CD14-positive monocyte (primary cell): ENCODE results near the gene SLC44A2. TPM values are rescaled to one million over a fixed set of nuclear protein-coding genes. Genes with fewer than 3 reads are reported as not detected.

Experiments
- DNase-seq, 3 donors: peaks; one replicate each; pipeline ENCODE4 v3.0.0-alpha.2; 2011 to 2022
- H2AFZ ChIP-seq: 2 replicates; pipeline ENCODE4 v1.6.0; 2012; ENCODE audit warnings: mild to moderate bottlenecking, low read depth, low read length, inconsistent platforms; ENCODE audit not compliant: insufficient read depth, poor library complexity, severe bottlenecking
- H3K27ac ChIP-seq, 2 donors: 1 replicate in 1 of 2; 2 replicates in 1 of 2; pipeline ENCODE4 v1.5.1; 2012 to 2013; ENCODE audit warnings: low read length in 2 of 2, control low read depth in 1 of 2, inconsistent platforms in 1 of 2, low read depth in 1 of 2, mild to moderate bottlenecking in 1 of 2
- H3K27me3 ChIP-seq, 2 donors: one replicate each; pipeline versions ENCODE4 v1.6.0 to v1.6.1; 2011 to 2013; ENCODE audit warnings: low read length in 2 of 2; ENCODE audit not compliant: control insufficient read depth in 2 of 2, insufficient read depth in 2 of 2
- H3K36me3 ChIP-seq, 2 donors: replicated peaks in 1 of 2; 1 replicate in 1 of 2; 2 replicates in 1 of 2; pipeline versions ENCODE4 v1.5.1 to v1.6.1; 2012 to 2013; ENCODE audit warnings: low read length in 2 of 2, control low read depth in 1 of 2, inconsistent platforms in 1 of 2, mild to moderate bottlenecking in 1 of 2; ENCODE audit not compliant: insufficient read depth in 2 of 2, control insufficient read depth in 1 of 2
- H3K4me1 ChIP-seq, 2 donors: 1 replicate in 1 of 2; 2 replicates in 1 of 2; pipeline versions ENCODE4 v1.5.1 to v1.6.1; 2012 to 2013; ENCODE audit warnings: low read length in 2 of 2, control low read depth in 1 of 2, inconsistent platforms in 1 of 2, mild to moderate bottlenecking in 1 of 2, moderate library complexity in 1 of 2; ENCODE audit not compliant: insufficient read depth in 2 of 2, control insufficient read depth in 1 of 2
- H3K4me2 ChIP-seq: replicated peaks from 2 replicates; pipeline ENCODE3; 2012; ENCODE audit warnings: low read length, moderate library complexity, mild to moderate bottlenecking; ENCODE audit not compliant: poor library complexity, severe bottlenecking; ENCODE audit errors: extremely low read depth
- H3K4me3 ChIP-seq, 3 experiments: fragments of 200-600 bp in 1 of 3; sonication (generic) in 1 of 3; replicated peaks in 1 of 3; 1 replicate in 2 of 3; 2 replicates in 1 of 3; pipeline ENCODE4 v1.5.1; 2011 to 2013; ENCODE audit warnings: low read length in 3 of 3, mild to moderate bottlenecking in 3 of 3, control low read depth in 2 of 3, low read depth in 2 of 3, inconsistent platforms in 1 of 3, moderate library complexity in 1 of 3
- H3K79me2 ChIP-seq: 2 replicates; pipeline ENCODE4 v1.6.0; 2012; ENCODE audit warnings: mild to moderate bottlenecking, control low read depth, inconsistent platforms, low read length, moderate library complexity; ENCODE audit not compliant: insufficient read depth
- H3K9ac ChIP-seq: 2 replicates; pipeline ENCODE4 v1.6.0; 2017; ENCODE audit warnings: low read length, mild to moderate bottlenecking; ENCODE audit not compliant: insufficient read depth, poor library complexity, severe bottlenecking
- H3K9me3 ChIP-seq, 2 donors: replicated peaks in 1 of 2; 1 replicate in 1 of 2; 2 replicates in 1 of 2; pipeline versions ENCODE4 v1.5.1 to v1.6.1; 2012 to 2013; ENCODE audit warnings: low read length in 2 of 2, control low read depth in 1 of 2; ENCODE audit not compliant: control insufficient read depth in 1 of 2, insufficient read depth in 1 of 2
- H4K20me1 ChIP-seq: 2 replicates; pipeline ENCODE4 v1.6.0; 2012; ENCODE audit warnings: mild to moderate bottlenecking, low read length, control low read depth, moderate library complexity; ENCODE audit not compliant: insufficient read depth
- H3K27ac Mint-ChIP-seq, 7 donors: one replicate each; pipeline ENCODE4 v1.8.0; 2020; ENCODE audit warnings: mild to moderate bottlenecking in 7 of 7, mixed read lengths in 7 of 7, moderate library complexity in 6 of 7, inconsistent platforms in 2 of 7
- H3K27me3 Mint-ChIP-seq, 3 donors: one replicate each; pipeline ENCODE4 v1.8.0; 2021 to 2022; ENCODE audit warnings: low read depth in 3 of 3, mild to moderate bottlenecking in 3 of 3, mixed read lengths in 3 of 3, moderate library complexity in 3 of 3, inconsistent platforms in 1 of 3
- H3K36me3 Mint-ChIP-seq, 2 donors: one replicate each; pipeline ENCODE4 v1.8.0; 2020; ENCODE audit warnings: mixed read lengths in 2 of 2, inconsistent platforms in 1 of 2, mild to moderate bottlenecking in 1 of 2
- H3K4me1 Mint-ChIP-seq: one replicate; pipeline ENCODE4 v1.8.0; 2020; ENCODE audit warnings: mild to moderate bottlenecking, mixed read lengths
- H3K4me3 Mint-ChIP-seq, 2 donors: one replicate each; pipeline ENCODE4 v1.8.0; 2020; ENCODE audit warnings: mild to moderate bottlenecking in 2 of 2, mixed read lengths in 2 of 2, moderate library complexity in 1 of 2
- H3K9me3 Mint-ChIP-seq, 7 donors: one replicate each; pipeline ENCODE4 v1.8.0; 2020 to 2022; ENCODE audit warnings: mixed read lengths in 7 of 7, mild to moderate bottlenecking in 6 of 7, moderate library complexity in 6 of 7, inconsistent platforms in 2 of 7
- WGBS: methylation state at CpG from one replicate; pipeline ENCODE4 v1.1.5; 2013; ENCODE audit warnings: missing lambda C conversion rate; ENCODE audit not compliant: insufficient coverage; 5-methylcytosine and 5-hydroxymethylcytosine counted together
- intact Hi-C, 2 donors: fragments of 100-400 bp; cut with micrococcal nuclease; formaldehyde crosslinking; loops; one replicate each; pipeline versions ENCODE4 v1.15.0 to v1.15.1; 2023
- polyA plus RNA-seq, 3 donors: library from polyadenylated mRNA; depleted of rRNA in 1 of 3; unstranded in 2 of 3; stranded (reverse) in 1 of 3; fragments of 300-500 nt in 2 of 3; fragments of >200 nt in 1 of 3; fragmentation: Illumina TruSeq in 2 of 3; gene quantifications; 1 replicate in 2 of 3; 2 replicates in 1 of 3; pipeline ENCODE4 v1.2.3, GENCODE V29; 2012 to 2021
- TF ChIP-seq, protein P1 (sequence below): fragments of 200-600 bp; IDR thresholded peaks from one replicate; pipeline ENCODE4 v1.8.0; 2022; ENCODE audit warnings: antibody characterized with exemption, mild to moderate bottlenecking

The SLC44A2 gene
- polyA plus RNA-seq, 3 donors, result 43.5 to 95.9 (median 69.4) TPM

DNA sequence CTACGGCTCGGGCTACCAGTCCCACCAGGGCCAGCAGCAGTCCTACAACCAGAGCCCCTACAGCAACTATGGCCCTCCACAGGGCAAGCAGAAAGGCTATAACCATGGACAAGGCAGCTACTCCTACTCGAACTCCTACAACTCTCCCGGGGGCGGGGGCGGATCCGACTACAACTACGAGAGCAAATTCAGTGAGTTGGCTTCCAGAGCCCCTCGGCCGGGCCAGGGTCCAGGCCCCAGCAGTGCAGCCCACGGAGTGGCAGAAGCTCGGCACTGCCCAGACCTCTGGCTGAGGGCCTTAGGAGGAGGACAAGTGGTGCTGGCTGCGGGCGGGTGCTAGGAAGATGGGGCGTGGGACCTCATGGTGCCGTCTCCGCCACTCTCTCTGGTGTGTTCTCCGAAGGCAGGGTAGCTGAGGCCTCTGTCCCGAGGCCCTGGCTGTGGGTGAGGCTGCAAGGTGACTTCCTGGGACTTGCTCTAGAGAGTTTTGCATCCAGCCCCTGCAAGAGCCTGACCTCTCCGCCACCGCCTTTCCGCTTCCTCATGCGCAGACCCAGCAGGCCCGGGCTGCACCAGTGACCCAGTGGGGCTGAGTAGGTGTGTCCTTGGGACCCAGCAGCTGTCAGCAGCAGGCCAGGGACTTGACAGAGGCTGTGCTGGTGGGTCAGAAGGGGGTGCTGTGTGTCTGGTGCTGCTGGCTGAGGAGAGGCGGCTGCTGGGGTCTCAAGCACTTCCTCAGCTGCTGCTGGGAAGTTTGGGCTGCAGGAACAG is 62.4 kb downstream of the SLC44A2 start:
- Histone ChIP-seq H3K27me3 (no peaks in the 10 kb centered on the region), H3K4me1 (no peaks in the 10 kb centered on the region), H3K27ac (no peak overlapping the region), H2AFZ (no peak overlapping the region), H3K79me2 (peaks cover 10% of the 10 kb centered on the region), H3K9ac (no peak overlapping the region), H3K36me3 (peaks cover 96 to 100% of the 10 kb centered on the region in 2 donors), H3K4me2 (no peak overlapping the region), H3K4me3 (no peak overlapping the region), H3K9me3 (no peaks in the 10 kb centered on the region), H4K20me1 (peaks cover 52% of the 10 kb centered on the region)
- TF ChIP-seq, protein P1, sequence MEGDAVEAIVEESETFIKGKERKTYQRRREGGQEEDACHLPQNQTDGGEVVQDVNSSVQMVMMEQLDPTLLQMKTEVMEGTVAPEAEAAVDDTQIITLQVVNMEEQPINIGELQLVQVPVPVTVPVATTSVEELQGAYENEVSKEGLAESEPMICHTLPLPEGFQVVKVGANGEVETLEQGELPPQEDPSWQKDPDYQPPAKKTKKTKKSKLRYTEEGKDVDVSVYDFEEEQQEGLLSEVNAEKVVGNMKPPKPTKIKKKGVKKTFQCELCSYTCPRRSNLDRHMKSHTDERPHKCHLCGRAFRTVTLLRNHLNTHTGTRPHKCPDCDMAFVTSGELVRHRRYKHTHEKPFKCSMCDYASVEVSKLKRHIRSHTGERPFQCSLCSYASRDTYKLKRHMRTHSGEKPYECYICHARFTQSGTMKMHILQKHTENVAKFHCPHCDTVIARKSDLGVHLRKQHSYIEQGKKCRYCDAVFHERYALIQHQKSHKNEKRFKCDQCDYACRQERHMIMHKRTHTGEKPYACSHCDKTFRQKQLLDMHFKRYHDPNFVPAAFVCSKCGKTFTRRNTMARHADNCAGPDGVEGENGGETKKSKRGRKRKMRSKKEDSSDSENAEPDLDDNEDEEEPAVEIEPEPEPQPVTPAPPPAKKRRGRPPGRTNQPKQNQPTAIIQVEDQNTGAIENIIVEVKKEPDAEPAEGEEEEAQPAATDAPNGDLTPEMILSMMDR, result no peak
- WGBS, result 98% methylated on average over 25 of the region's 25 CpGs
- intact Hi-C loops, result no loop called here
- Mint-ChIP-seq H3K9me3 (no peaks in the 10 kb centered on the region), H3K4me1 (no peaks in the 10 kb centered on the region), H3K27ac (peak overlapping the region in 3 of 7 donors; percentile 25 to 82 (median 46)), H3K27me3 (peaks cover 0 to 4% (median 0%) of the 10 kb centered on the region in 3 donors), H3K4me3 (no peak overlapping the region), H3K36me3 (peaks cover 85 to 92% of the 10 kb centered on the region in 2 donors)
- DNase-seq, result no peak

GRCh38 chr19:10688545-10689280 is 63.4 kb downstream of the SLC44A2 start:
- no peaks in the 10 kb centered on the region for H3K4me1 ChIP-seq
- H3K4me3 Mint-ChIP-seq, result no peak overlapping the region
- H2AFZ ChIP-seq, result no peak overlapping the region
- no peaks in the 10 kb centered on the region for H3K4me1 Mint-ChIP-seq
- no peak overlapping the region for H3K27ac ChIP-seq
- H4K20me1 ChIP-seq, result peaks cover 54% of the 10 kb centered on the region
- H3K79me2 ChIP-seq, result peaks cover 10% of the 10 kb centered on the region
- no peak overlapping the region for H3K4me2 ChIP-seq
- peak overlapping the region in 1 of 7 donors; percentile 57 for H3K27ac Mint-ChIP-seq
- H3K9ac ChIP-seq, result no peak overlapping the region
- peaks cover 86 to 90% of the 10 kb centered on the region in 2 donors for H3K36me3 ChIP-seq
- TF ChIP-seq, protein P1, result no peak
- H3K36me3 Mint-ChIP-seq, result peaks cover 76 to 82% of the 10 kb centered on the region in 2 donors
- no peaks in the 10 kb centered on the region for H3K27me3 ChIP-seq
- H3K9me3 ChIP-seq, result no peaks in the 10 kb centered on the region
- no peaks in the 10 kb centered on the region for H3K9me3 Mint-ChIP-seq
- no peak overlapping the region for H3K4me3 ChIP-seq
- WGBS, result 98% methylated on average over 26 of the region's 27 CpGs
- no peak for DNase-seq
- intact Hi-C loops, result no loop called here
- peaks cover 0 to 4% (median 0%) of the 10 kb centered on the region in 3 donors for H3K27me3 Mint-ChIP-seq
